Body of pancreas (tissue), 4 donors: ENCODE results near the gene NDUFV1.

ENCODE experiments used
- POLR2A ChIP-seq, 3 donors: fragments of 450-650 bp; IDR thresholded peaks; one replicate each; pipeline ENCODE4 v1.6.1; 2016; ENCODE audit warnings: antibody characterized with exemption in 3 of 3, mild to moderate bottlenecking in 2 of 3
- TF ChIP-seq, protein P1 (sequence below), 7 experiments: fragments of 450-650 bp in 4 of 7; fragments of 200-600 bp in 3 of 7; sonication (generic) in 3 of 7; IDR thresholded peaks; one replicate each; pipeline ENCODE4 v1.5.1; 2016 to 2019; ENCODE audit warnings: antibody characterized with exemption in 7 of 7

DNA sequence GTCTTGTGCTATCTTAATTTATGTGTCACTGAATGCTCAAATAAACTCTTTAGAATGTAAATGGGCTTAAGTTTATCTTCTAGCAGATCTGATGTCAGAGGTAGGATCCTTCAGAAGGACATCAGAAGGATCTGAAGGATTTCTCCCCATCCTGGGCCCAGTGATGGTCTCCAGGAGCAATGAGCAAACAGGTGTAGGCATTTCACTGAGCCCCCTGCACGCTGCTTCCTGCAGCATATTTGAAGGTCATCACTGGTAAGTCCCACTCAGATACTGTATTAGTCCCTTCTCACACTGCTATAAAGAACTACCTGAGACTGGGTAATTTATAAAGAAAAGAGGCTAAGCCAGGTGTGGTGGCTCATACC is 18.6 kb upstream of the NDUFV1 start:
- no peak for TF ChIP-seq POLR2A (IDR thresholded peaks at IDR 0.05)
- TF ChIP-seq, protein P1, sequence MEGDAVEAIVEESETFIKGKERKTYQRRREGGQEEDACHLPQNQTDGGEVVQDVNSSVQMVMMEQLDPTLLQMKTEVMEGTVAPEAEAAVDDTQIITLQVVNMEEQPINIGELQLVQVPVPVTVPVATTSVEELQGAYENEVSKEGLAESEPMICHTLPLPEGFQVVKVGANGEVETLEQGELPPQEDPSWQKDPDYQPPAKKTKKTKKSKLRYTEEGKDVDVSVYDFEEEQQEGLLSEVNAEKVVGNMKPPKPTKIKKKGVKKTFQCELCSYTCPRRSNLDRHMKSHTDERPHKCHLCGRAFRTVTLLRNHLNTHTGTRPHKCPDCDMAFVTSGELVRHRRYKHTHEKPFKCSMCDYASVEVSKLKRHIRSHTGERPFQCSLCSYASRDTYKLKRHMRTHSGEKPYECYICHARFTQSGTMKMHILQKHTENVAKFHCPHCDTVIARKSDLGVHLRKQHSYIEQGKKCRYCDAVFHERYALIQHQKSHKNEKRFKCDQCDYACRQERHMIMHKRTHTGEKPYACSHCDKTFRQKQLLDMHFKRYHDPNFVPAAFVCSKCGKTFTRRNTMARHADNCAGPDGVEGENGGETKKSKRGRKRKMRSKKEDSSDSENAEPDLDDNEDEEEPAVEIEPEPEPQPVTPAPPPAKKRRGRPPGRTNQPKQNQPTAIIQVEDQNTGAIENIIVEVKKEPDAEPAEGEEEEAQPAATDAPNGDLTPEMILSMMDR (IDR thresholded peaks at IDR 0.05): no peak
